ENCODE data around the gene PYHIN1. TPM values are rescaled to one million over a fixed set of nuclear protein-coding genes. Genes with fewer than 3 reads are reported as not detected.

Gene PYHIN1
- total and polyA plus RNA-seq, 2 of the 4 experiments (the other 2 are of a cell fraction): not detected

DNA sequence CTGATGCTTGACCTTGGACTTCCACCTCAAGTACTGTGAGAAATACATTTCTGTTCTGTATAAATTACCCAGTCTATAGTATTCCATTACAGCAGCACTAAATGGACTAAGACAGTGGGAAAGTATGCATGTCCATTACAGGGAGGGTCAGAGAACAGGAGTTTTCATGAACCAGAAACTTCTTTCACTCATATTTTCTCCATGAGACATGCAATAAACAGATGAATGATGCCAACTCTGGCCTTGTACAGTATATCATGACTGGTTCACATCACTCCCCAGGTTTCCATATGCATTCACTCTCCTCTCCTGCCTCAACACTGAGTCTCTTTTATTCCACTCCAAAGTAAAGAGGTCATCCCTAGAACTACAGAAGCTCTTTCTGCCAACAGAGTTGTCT is 73.8 kb downstream of the PYHIN1 start:
- peak overlapping the region; percentile 46; the same call in 2 of the 3 replicates for H2BK15ac ChIP-seq (ENCODE audit: low read depth, low read length)
- H3K36me3 ChIP-seq (ENCODE audit: control insufficient read depth, insufficient read depth, low read length): no peaks in the 10 kb centered on the region
- no peak overlapping the region for H3K4me2 ChIP-seq (ENCODE audit: low read depth, low read length)
- no peak overlapping the region for H2AK9ac ChIP-seq (replicated peaks; ENCODE audit: low read depth, low read length, poor library complexity)
- H3K56ac ChIP-seq (ENCODE audit: extremely low read depth, insufficient read depth, low read length): no peak overlapping the region
- H2BK20ac ChIP-seq (ENCODE audit: low read depth, low read length): 0 out of 2 replicates have a peak overlapping the region, but pooled peaks have one; percentile 10
- ATAC-seq (ENCODE audit: low read depth) (no peak), DNase-seq (peak; percentile 52)
- no peak overlapping the region for H4K91ac ChIP-seq (ENCODE audit: insufficient read depth, low read depth, low read length)
- POLR2A ChIA-PET (ENCODE audit: unreplicated experiment): no interaction called here
- H4K20me1 ChIP-seq (ENCODE audit: insufficient read depth, low read length): no peaks in the 10 kb centered on the region
- dilution Hi-C loops (cut with HindIII; ENCODE audit: low sequenced_read_pairs, unreplicated experiment): no loop called here
- no peak overlapping the region for H2AK5ac ChIP-seq (ENCODE audit: low read depth, low read length)
- H4K8ac ChIP-seq (ENCODE audit: low read depth in 2 of 2, low read length in 2 of 2): peak overlapping the region in 1 of 2 experiments; percentile 37; a peak in 1 of 4 replicates
- H3K79me1 ChIP-seq (ENCODE audit: low read depth in 1 of 2, low read length in 2 of 2): no peaks in the 10 kb centered on the region
- peak overlapping the region; percentile 3; the same call in 1 of the 2 replicates for H3K4ac ChIP-seq (ENCODE audit: low read depth, low read length)
- H3K9me3 ChIP-seq (ENCODE audit: control insufficient read depth, insufficient read depth, low read length): no peaks in the 10 kb centered on the region
- in situ Hi-C loops (cut with MboI; ENCODE audit: low sequenced_read_pairs): loop anchor here (10.0 kb wide), 1 partner anchor 1040 kb away; no protein-coding TSS in a partner anchor
- no peaks in the 10 kb centered on the region for H3K27me3 ChIP-seq (ENCODE audit: control insufficient read depth, insufficient read depth, low read length)
- peak overlapping the region; percentile 60 for H3K14ac ChIP-seq (replicated peaks; ENCODE audit: low read depth, low read length)
- TF ChIP-seq, protein P1, sequence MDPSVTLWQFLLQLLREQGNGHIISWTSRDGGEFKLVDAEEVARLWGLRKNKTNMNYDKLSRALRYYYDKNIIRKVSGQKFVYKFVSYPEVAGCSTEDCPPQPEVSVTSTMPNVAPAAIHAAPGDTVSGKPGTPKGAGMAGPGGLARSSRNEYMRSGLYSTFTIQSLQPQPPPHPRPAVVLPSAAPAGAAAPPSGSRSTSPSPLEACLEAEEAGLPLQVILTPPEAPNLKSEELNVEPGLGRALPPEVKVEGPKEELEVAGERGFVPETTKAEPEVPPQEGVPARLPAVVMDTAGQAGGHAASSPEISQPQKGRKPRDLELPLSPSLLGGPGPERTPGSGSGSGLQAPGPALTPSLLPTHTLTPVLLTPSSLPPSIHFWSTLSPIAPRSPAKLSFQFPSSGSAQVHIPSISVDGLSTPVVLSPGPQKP (IDR thresholded peaks at IDR 0.05; ENCODE audit: borderline replicate concordance, low read depth, low read length): no peak
- no peak for TF ChIP-seq CEBPB (IDR thresholded peaks at IDR 0.05; ENCODE audit: low read depth, low read length)
- no peak for TF ChIP-seq POLR2A (IDR thresholded peaks at IDR 0.05; ENCODE audit: low read depth, low read length)
- TF ChIP-seq CTCF (conservative IDR thresholded peaks at IDR 0.05; ENCODE audit: low read depth, low read length): no peak
- no peak for TF ChIP-seq MAFK (IDR thresholded peaks at IDR 0.05; ENCODE audit: low read depth, low read length)
- TF ChIP-seq MXI1 (IDR thresholded peaks at IDR 0.05; ENCODE audit: borderline replicate concordance, low read depth, low read length): no peak
- H3K18ac ChIP-seq (ENCODE audit: low read depth, low read length): peak overlapping the region; percentile 31; the same call in 1 of the 2 replicates
- H3K4me1 ChIP-seq (ENCODE audit: control insufficient read depth, insufficient read depth, low read length): peaks cover 11% of the 10 kb centered on the region
- intact Hi-C loops (cut with micrococcal nuclease): no loop called here
- no peak overlapping the region for H2BK5ac ChIP-seq (ENCODE audit: low read depth, low read length, poor library complexity, severe bottlenecking)
- H3K27ac ChIP-seq (ENCODE audit: insufficient read depth, low read length): no peak overlapping the region
- H2BK120ac ChIP-seq (ENCODE audit: low read depth, low read length): no peak overlapping the region
- BruUV-seq (replicated peaks): no TSS peak
- H3K23ac ChIP-seq (ENCODE audit: low read depth, low read length): no peak overlapping the region
- H3K9ac ChIP-seq (ENCODE audit: low read depth, low read length): no peak overlapping the region
- H4K5ac ChIP-seq (ENCODE audit: low read depth, low read length): no peak overlapping the region; the same call in 1 of the 2 replicates
- H3K9me1 ChIP-seq (ENCODE audit: insufficient read depth, low read length): 0 out of 2 replicates have a peak, but pooled peaks cover 3% of the 10 kb centered on the region
- CTCF ChIA-PET: no interaction called here
- no peak overlapping the region for H2AFZ ChIP-seq (replicated peaks; ENCODE audit: low read length, poor library complexity)
- H3K4me3 ChIP-seq (ENCODE audit: insufficient read depth, low read depth, low read length): no peak overlapping the region
